ENCODE measurements around the gene KCND3. TPM values are rescaled to one million over a fixed set of nuclear protein-coding genes. Genes with fewer than 3 reads are reported as not detected.
A peak's percentile ranks its signal among the peaks of the same experiment; 100 is the strongest.

Gene KCND3
- total RNA-seq, 1 experiment from 2014 or later: 0.15 TPM

DNA sequence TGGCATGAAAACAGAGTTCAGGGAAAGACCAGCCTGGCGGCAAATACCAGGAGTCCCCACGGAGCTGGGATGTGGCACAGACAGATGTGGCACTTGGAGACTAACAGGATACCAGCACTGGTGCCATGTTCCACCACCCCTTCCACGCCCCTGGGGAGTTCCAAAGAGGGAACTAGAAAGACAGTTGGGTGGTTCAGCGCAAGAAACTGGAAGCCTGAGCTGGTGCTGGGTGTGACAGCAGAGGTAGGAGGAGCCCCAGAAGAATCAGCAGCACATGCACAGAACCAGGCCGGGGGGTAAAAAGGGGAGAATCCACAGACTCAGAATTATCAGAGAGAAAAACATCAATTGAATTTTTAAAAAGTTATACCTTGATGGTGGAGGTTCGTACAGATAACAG lies 211.4 kb downstream of the KCND3 start:
- H2BK120ac ChIP-seq (ENCODE audit: low read depth, low read length, poor library complexity, severe bottlenecking): no peak overlapping the region
- no peaks in the 10 kb centered on the region for H3K23me2 ChIP-seq (ENCODE audit: insufficient read length, low read depth, low read length, poor library complexity, severe bottlenecking)
- no peaks in the 10 kb centered on the region for H4K20me1 ChIP-seq (ENCODE audit: control insufficient read depth, insufficient read depth, insufficient read length)
- H3K79me2 ChIP-seq (ENCODE audit: insufficient read depth, low read length): no peaks in the 10 kb centered on the region
- H4K8ac ChIP-seq (replicated peaks; ENCODE audit: insufficient read length, low read depth, low read length): no peak overlapping the region
- Mint-ChIP-seq H3K36me3 (ENCODE audit: insufficient read depth in 1 of 3, low read depth in 3 of 3) (no peaks in the 10 kb centered on the region; a peak in 1 of 7 replicates), H3K4me1 (peaks cover 22 to 25% of the 10 kb centered on the region in 2 experiments), H3K9me3 (no peaks in the 10 kb centered on the region), H3K4me3 (no peak overlapping the region), H3K27ac (peak overlapping the region in 2 of 3 experiments; percentile 19 to 79; a peak in 3 of 7 replicates), H3K27me3 (ENCODE audit: low read depth) (no peaks in the 10 kb centered on the region; the same call in 1 of the 2 replicates)
- no peak overlapping the region for H3K18ac ChIP-seq (ENCODE audit: insufficient read length, low read depth, low read length)
- no peak overlapping the region for H3K4me2 ChIP-seq (ENCODE audit: insufficient read depth, insufficient read length, low read length)
- H2AK5ac ChIP-seq (ENCODE audit: insufficient read length, low read length): no peak overlapping the region
- H3T11ph ChIP-seq (ENCODE audit: low read length): no peak overlapping the region
- H2BK5ac ChIP-seq (ENCODE audit: insufficient read length, low read length): no peak overlapping the region
- no peak overlapping the region for H2AFZ ChIP-seq (ENCODE audit: low read length)
- peak overlapping the region; percentile 28 for H2BK12ac ChIP-seq (ENCODE audit: insufficient read length, low read depth, low read length)
- H3K4ac ChIP-seq (ENCODE audit: low read depth, low read length): no peak overlapping the region
- no peak overlapping the region for H3K56ac ChIP-seq (ENCODE audit: insufficient read length, low read depth, low read length)
- no peak for TF ChIP-seq CTCF (conservative IDR thresholded peaks at IDR 0.05)
- no peak overlapping the region for H3K27ac ChIP-seq (ENCODE audit: insufficient read length, low read depth, low read length)
- no peak overlapping the region for H3K9ac ChIP-seq (ENCODE audit: extremely low read depth, insufficient read length, low read length)
- no peak overlapping the region for H3K23ac ChIP-seq (ENCODE audit: insufficient read length, low read depth, low read length)
- no peaks in the 10 kb centered on the region for H3K9me3 ChIP-seq (ENCODE audit: control insufficient read depth, low read depth, low read length)
- H2BK15ac ChIP-seq (ENCODE audit: low read depth, low read length): no peak overlapping the region
- peak overlapping the region; percentile 80 for H4K91ac ChIP-seq (ENCODE audit: insufficient read length, low read depth, low read length)
- H3K79me1 ChIP-seq (ENCODE audit: insufficient read depth, low read depth, low read length, poor library complexity, severe bottlenecking): no peaks in the 10 kb centered on the region
- H4K5ac ChIP-seq (ENCODE audit: insufficient read length, low read depth, low read length): no peak overlapping the region
- no peak overlapping the region for H3K14ac ChIP-seq (ENCODE audit: insufficient read depth, low read length)
- no peak overlapping the region for H2BK20ac ChIP-seq (ENCODE audit: low read depth, low read length, poor library complexity, severe bottlenecking)
- no peak for DNase-seq
- H3K4me1 ChIP-seq (ENCODE audit: insufficient read depth, low read length): no peaks in the 10 kb centered on the region; the same call in 1 of the 2 replicates
- no CpG with 5 or more reads among the region's 6 CpGs for WGBS (ENCODE audit: extremely low coverage, insufficient read length, low lambda C conversion rate)
- no peaks in the 10 kb centered on the region; the same call in 1 of the 2 replicates for H3K27me3 ChIP-seq (ENCODE audit: insufficient read depth, low read length)

All from H9 (cell line).